GM23338 (cell line): Measurements from ENCODE around the gene TET2. TPM values are rescaled to one million over a fixed set of nuclear protein-coding genes. Genes with fewer than 3 reads are reported as not detected.

Experiments
- ATAC-seq: fragments of 200-7000 bp; cut with Tn5 transposase; 3 replicates; pipeline ENCODE4 v1.9.1; 2020
- DNase-seq: peaks from one replicate; pipeline ENCODE4 v3.0.0-alpha.2; 2015; ENCODE audit warnings: low spot score
- H2AFZ ChIP-seq: fragments of 200-600 bp; sonication (generic); 2 replicates; pipeline ENCODE4 v1.8.0; 2016; ENCODE audit warnings: antibody characterized with exemption, mild to moderate bottlenecking, moderate library complexity
- H3F3A ChIP-seq: fragments of 200-600 bp; sonication (generic); replicated peaks from 2 replicates; pipeline ENCODE4 v1.8.0; 2017; ENCODE audit warnings: antibody characterized with exemption, mixed run types, low read depth
- H3K27ac ChIP-seq: fragments of 200-600 bp; sonication (generic); 2 replicates; pipeline ENCODE4 v1.6.1; 2016; ENCODE audit warnings: low read depth
- H3K27me3 ChIP-seq: fragments of 200-600 bp; sonication (generic); 2 replicates; pipeline ENCODE4 v1.8.0; 2016; ENCODE audit warnings: mild to moderate bottlenecking, mixed run types, moderate library complexity; ENCODE audit not compliant: insufficient read depth
- H3K36me3 ChIP-seq: fragments of 200-600 bp; sonication (generic); 2 replicates; pipeline ENCODE4 v1.8.0; 2016; ENCODE audit warnings: mild to moderate bottlenecking; ENCODE audit not compliant: insufficient read depth
- H3K4me1 ChIP-seq: fragments of 200-600 bp; sonication (generic); 2 replicates; pipeline ENCODE4 v1.8.0; 2016; ENCODE audit warnings: mild to moderate bottlenecking, moderate library complexity; ENCODE audit not compliant: insufficient read depth
- H3K4me2 ChIP-seq: fragments of 200-600 bp; sonication (generic); 2 replicates; pipeline ENCODE4 v1.7.1; 2017; ENCODE audit warnings: mixed run types
- H3K4me3 ChIP-seq: fragments of 200-600 bp; sonication (generic); 2 replicates; pipeline ENCODE4 v1.6.1; 2016; ENCODE audit warnings: mixed run types
- H3K79me2 ChIP-seq: fragments of 200-600 bp; sonication (generic); replicated peaks from 2 replicates; pipeline ENCODE4 v1.8.0; 2017; ENCODE audit warnings: mild to moderate bottlenecking; ENCODE audit not compliant: insufficient read depth
- H3K9me2 ChIP-seq: fragments of 200-600 bp; sonication (generic); 2 replicates; pipeline ENCODE4 v1.8.0; 2017; ENCODE audit not compliant: insufficient read depth
- H4K20me1 ChIP-seq: fragments of 200-600 bp; sonication (generic); replicated peaks from 2 replicates; pipeline ENCODE4 v1.8.0; 2017; ENCODE audit warnings: mild to moderate bottlenecking; ENCODE audit not compliant: insufficient read depth
- H3K27ac Mint-ChIP-seq: 2 replicates; pipeline ENCODE4 v1.8.0; 2020; ENCODE audit warnings: inconsistent platforms, mild to moderate bottlenecking, moderate library complexity, mixed read lengths
- H3K27me3 Mint-ChIP-seq: 3 replicates; pipeline ENCODE4 v1.8.0; 2022; ENCODE audit warnings: low read depth, mild to moderate bottlenecking, moderate library complexity, mixed read lengths, inconsistent platforms; ENCODE audit not compliant: insufficient read depth, poor library complexity
- H3K36me3 Mint-ChIP-seq: 3 replicates; pipeline ENCODE4 v1.8.0; 2021; ENCODE audit warnings: low read depth, mild to moderate bottlenecking, inconsistent platforms, moderate library complexity, mixed read lengths
- H3K4me1 Mint-ChIP-seq: 3 replicates; pipeline ENCODE4 v1.8.0; 2020; ENCODE audit warnings: mild to moderate bottlenecking, inconsistent platforms, mixed read lengths
- H3K4me3 Mint-ChIP-seq: 3 replicates; pipeline ENCODE4 v1.8.0; 2021; ENCODE audit warnings: moderate library complexity, mild to moderate bottlenecking, inconsistent platforms, mixed read lengths
- H3K9me3 Mint-ChIP-seq: 3 replicates; pipeline ENCODE4 v1.8.0; 2020; ENCODE audit warnings: moderate library complexity, mild to moderate bottlenecking, inconsistent platforms, mixed read lengths
- CREB1 ChIP-seq: fragments of 250-450 bp; sonication (Bioruptor Pico); IDR thresholded peaks from 2 replicates; pipeline ENCODE4 v1.5.0; 2020; ENCODE audit warnings: low read depth, mild to moderate bottlenecking, moderate library complexity
- CTCF ChIP-seq, 2 experiments: fragments of 200-600 bp in 1 of 2; sonication (generic) in 1 of 2; conservative IDR thresholded peaks; 2 replicates each; pipeline versions ENCODE4 v1.5.1 to v1.6.1; 2016 to 2017; ENCODE audit warnings: antibody characterized with exemption in 2 of 2, low read depth in 2 of 2, mild to moderate bottlenecking in 2 of 2, moderate library complexity in 1 of 2
- EZH2 ChIP-seq: fragments of 200-600 bp; sonication (generic); IDR thresholded peaks from one replicate; pipeline ENCODE4 v1.8.0; 2017; ENCODE audit warnings: antibody characterized with exemption, mild to moderate bottlenecking, low read depth; ENCODE audit not compliant: unreplicated experiment
- EZH2phosphoT487 ChIP-seq: fragments of 200-600 bp; sonication (generic); IDR thresholded peaks from one replicate; pipeline ENCODE4 v1.8.1; 2018; ENCODE audit warnings: antibody characterized with exemption; ENCODE audit not compliant: unreplicated experiment
- JUNB ChIP-seq: IDR thresholded peaks from one replicate; pipeline ENCODE4 v1.6.1; 2016; ENCODE audit warnings: antibody characterized with exemption; ENCODE audit not compliant: unreplicated experiment
- NANOG ChIP-seq: IDR thresholded peaks from 2 replicates; pipeline ENCODE4 v1.6.1; 2016; ENCODE audit warnings: antibody characterized with exemption, borderline replicate concordance
- STAT1 ChIP-seq: IDR thresholded peaks from one replicate; pipeline ENCODE4 v1.6.1; 2016; ENCODE audit warnings: antibody characterized with exemption; ENCODE audit not compliant: unreplicated experiment
- ZNF462 ChIP-seq: fragments of 250-450 bp; sonication (Bioruptor Pico); IDR thresholded peaks from 2 replicates; pipeline ENCODE4 v1.5.0; 2020; ENCODE audit warnings: mild to moderate bottlenecking, moderate library complexity
- polyA plus RNA-seq: library from polyadenylated mRNA; unstranded; fragments of >200 nt; fragmentation: Nextera tagmentation; extraction: Ambion mirVana; gene quantifications from 2 replicates; pipeline ENCODE4 v1.2.1, GENCODE V29; 2016
- total RNA-seq: library from RNA; depleted of rRNA; stranded (reverse); fragments of >200 nt; shearing (Covaris generic); gene quantifications from 2 replicates; pipeline ENCODE4 v1.2.3, GENCODE V29; 2014

TET2 gene
- total and polyA plus RNA-seq, 2 experiments from 2014 or later = 1.2 to 2.2 TPM

GRCh38 chr4:105140684-105141490, 5.8 kb upstream of the TET2 start:
- Histone ChIP-seq H3K4me2 (no peak overlapping the region), H3K4me3 (no peak overlapping the region), H3K36me3 (no peaks in the 10 kb centered on the region), H3K9me2 (no peaks in the 10 kb centered on the region), H4K20me1 (peaks cover 18% of the 10 kb centered on the region), H2AFZ (no peak overlapping the region), H3K79me2 (no peaks in the 10 kb centered on the region), H3K27me3 (peaks cover 60% of the 10 kb centered on the region), H3K27ac (no peak overlapping the region), H3K4me1 (no peaks in the 10 kb centered on the region), H3F3A (0 out of 2 replicates have a peak, but pooled peaks cover 5% of the 10 kb centered on the region)
- H3K27ac Mint-ChIP-seq = no peak overlapping the region
- peaks cover 7% of the 10 kb centered on the region for H3K4me1 Mint-ChIP-seq
- TF ChIP-seq EZH2 = no peak
- TF ChIP-seq JUNB = no peak
- TF ChIP-seq STAT1 = no peak
- TF ChIP-seq NANOG = no peak
- TF ChIP-seq ZNF462 (CRISPR knock-in tag) = no peak
- TF ChIP-seq CREB1 (CRISPR knock-in tag) = no peak
- TF ChIP-seq EZH2phosphoT487 = no peak
- peak; percentile 82 to 83 for TF ChIP-seq CTCF (conservative IDR thresholded peaks at IDR 0.05; ENCODE audit: low read depth in 2 of 2)
- H3K36me3 Mint-ChIP-seq = no peaks in the 10 kb centered on the region; the same call in 2 of the 3 replicates
- H3K9me3 Mint-ChIP-seq = no peaks in the 10 kb centered on the region
- ATAC-seq (peak; percentile 47), DNase-seq (peak; percentile 68)
- H3K4me3 Mint-ChIP-seq = no peak overlapping the region
- peaks cover 38% of the 10 kb centered on the region for H3K27me3 Mint-ChIP-seq
